Midbrain (tissue), 1 donor: ENCODE results near the gene HOXD12.
A peak's percentile ranks its signal among the peaks of the same experiment; 100 is the strongest.

Source experiments
- DNase-seq: peaks from one replicate; lab custom pipeline; 2025; lab: John Stamatoyannopoulos, UW

Gene HOXD12

GRCh38 chr2:176092270-176093144, 7.1 kb upstream of the HOXD12 start, which contains the start of gene HOXD13:
Gene HOXD13 (plus strand): TSS chr2:176092721. CDS start chr2:176092891, 170 bp downstream.
- no peak for DNase-seq

- no peak for DNase-seq
Measured at GRCh38 chr2:176093145-176093897, 6.3 kb upstream of the HOXD12 start.

- no peak for DNase-seq
Measured at GRCh38 chr2:176093898-176094249, 5.7 kb upstream of the HOXD12 start.

GRCh38 chr2:176094349-176094748, 5.2 kb upstream of the HOXD12 start:
- no peak for DNase-seq

GRCh38 chr2:176095421-176095820, 4.2 kb upstream of the HOXD12 start:
- no peak for DNase-seq

GRCh38 chr2:176096243-176096985, 3.2 kb upstream of the HOXD12 start:
- DNase-seq = no peak

GRCh38 chr2:176096986-176097819, 2.4 kb upstream of the HOXD12 start:
- peak; percentile 11 for DNase-seq

DNA sequence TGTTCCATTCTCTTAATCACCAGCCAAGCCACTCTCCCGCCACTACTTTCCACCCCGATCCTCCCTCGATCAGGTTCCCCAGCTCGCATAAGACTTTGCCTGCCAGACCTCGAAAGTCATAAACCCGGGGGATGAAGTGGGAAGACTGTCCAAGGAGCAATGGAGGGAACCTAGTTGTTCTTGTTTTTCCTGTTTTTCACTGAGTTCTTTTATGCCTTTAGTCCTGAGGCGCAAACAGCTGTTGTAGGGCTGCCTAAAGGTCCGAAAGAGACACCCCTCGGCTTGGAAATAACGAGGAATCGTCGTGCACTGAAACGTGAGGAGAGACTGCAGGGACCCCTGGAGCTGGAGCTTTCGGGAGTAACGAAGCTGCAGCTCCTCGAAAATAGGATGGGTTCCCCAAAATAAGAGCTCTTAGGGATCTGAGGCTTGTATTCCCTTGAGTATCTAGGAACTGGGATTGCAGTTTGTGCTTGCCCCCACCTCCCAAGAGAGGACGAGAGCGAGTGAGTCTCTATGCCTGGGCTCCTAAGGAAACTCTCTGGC, 1.7 kb upstream of the HOXD12 start:
- DNase-seq = no peak

DNA sequence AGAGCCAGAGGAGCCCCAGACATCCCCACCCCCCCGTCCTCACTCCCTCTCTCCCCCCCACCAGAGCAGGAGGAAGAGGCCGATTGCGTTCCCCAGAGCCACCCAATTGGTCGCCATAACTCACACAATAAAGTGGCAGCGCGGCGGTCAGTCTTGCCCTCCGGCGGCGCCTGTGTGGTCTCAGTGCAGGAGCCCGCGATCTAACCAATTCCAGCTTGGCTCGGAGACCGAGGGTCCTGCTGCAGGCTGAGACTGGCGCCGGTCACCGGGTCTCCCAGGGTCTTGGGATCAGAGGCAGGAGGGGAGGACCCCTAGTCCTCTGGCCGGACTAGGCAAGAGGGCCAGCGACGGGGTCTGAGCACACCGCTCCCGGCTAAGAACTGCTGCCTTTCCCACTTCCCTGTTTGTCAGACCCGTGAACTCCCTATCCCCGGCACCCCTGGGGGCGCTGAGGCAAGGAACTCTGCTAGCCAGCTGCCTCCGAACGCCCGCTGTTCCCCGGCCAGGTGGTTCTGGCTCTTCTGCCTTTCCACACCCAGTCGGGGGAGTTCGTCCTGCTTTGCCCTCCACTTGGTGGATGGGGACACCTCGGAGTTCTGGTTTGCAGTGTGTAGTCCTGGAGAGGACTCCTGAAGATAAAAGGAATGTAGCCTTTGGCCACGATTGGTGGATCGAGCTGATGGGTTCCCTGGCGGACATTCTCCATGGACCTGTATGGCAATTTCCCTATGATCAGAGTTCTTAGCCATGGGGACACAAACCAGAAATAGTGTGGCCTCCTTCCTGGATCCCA, 1.0 kb upstream of the HOXD12 start:
- DNase-seq = no peak

GRCh38 chr2:176099159-176099727, 352 bp upstream of the HOXD12 start:
- no peak for DNase-seq

DNA sequence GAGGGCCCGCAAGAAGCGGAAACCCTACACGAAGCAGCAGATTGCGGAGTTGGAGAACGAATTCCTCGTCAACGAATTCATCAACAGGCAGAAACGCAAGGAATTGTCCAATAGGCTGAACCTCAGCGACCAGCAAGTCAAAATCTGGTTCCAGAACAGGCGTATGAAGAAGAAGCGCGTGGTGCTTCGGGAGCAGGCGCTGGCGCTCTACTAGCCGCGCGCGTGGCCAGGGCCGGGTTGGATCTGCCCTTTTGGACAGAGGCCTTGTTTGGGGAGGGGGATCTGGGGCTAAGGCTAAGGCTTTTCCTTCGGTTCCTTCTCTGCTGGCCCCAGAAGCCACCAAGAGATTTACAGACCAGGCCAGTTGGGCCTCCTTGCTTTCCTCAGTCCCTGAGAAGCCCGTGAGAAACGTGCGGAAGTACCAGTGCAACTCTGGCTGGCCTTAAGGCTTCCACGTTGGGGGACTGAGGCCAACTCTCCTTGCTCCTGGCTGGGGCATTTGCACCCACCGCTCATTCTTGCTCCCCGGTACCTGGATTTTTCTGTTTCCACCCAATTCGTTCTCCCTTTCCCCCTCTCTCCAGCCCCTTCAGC, 1.0 kb downstream of the HOXD12 start:
- no peak for DNase-seq

DNA sequence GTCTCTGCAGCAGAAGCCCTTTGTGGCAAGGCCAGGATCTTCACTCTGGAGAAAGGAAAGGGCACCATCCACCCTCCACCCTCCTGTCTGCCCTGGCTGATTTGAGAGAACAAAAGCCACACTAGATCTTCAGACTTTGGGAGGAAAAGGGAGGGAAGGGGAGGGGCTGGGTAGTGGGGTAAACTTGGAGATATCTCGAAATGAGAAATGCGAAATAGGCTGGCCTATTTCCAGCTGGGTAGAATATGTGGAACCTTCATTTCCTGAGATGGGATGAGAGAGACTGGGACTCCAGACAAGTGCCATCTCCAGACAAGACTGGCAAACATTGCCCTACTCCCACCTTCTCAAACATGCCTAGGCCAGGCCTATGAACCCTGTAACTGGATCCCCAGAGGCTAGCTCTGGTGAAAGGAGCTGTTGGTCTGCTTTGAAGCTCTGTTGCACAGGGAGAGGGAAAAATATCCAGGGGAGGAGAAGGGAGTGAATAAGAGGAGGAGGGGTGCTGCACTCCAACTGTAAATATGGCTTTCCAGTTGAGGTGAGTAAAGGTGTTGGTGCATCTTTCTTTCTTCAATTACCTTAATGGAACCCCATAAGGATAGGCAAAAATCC, 1.7 kb downstream of the HOXD12 start:
- no peak for DNase-seq

- no peak for DNase-seq
Measured at GRCh38 chr2:176101842-176102241, 2.2 kb downstream of the HOXD12 start.

DNA sequence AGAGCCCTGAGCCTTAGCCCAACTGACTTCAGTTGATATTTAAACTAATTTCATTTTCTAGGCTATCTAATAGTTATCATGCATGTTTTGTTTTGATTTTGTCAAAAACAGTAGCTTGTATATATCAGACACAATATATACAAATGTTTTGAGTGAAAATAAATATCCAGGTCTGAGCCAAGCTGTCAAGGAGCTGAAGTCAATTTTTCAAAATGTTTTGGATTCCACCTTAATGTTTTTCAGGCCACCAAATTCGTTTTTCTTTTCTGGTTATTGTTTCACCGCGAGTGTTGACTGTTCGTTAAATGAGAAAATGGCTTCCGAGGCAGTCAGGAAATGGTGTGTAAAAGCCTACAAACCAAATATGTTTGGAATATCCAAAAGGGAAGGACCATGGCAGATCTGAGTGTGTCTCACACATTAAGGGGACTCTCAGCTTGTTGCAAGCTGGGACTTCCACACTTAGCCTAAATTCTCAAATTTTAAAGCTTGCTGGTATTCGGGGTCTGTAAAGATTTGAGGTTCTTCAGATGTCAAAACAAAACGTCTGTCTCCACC, 2.8 kb downstream of the HOXD12 start:
- DNase-seq = no peak

DNA sequence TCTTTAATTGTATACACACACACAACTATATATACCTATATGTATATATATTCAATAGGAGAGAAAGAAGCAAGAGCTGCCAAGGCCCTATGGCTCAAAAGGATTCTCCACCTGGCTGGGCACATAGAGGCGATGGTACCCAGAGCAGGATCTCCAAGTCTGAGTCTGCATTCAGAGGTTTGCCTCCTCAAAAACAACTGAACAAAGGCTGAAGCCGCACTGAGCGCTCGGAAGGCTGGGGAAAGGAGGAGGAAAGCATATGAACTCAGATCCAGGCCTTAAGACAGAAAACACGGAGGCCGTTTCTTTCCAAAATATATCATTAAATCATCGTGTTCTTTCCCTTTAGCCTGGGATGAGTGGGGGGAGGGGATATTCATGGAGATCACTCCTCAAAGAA, 3.6 kb downstream of the HOXD12 start:
- no peak for DNase-seq

GRCh38 chr2:176103742-176104315, 4.2 kb downstream of the HOXD12 start:
- no peak for DNase-seq

- DNase-seq = no peak
Measured at GRCh38 chr2:176104316-176105077, 4.9 kb downstream of the HOXD12 start.
